HEK293 (cell line): Measurements from ENCODE around the gene NCKAP5.

Experiments used
- CTCF ChIA-PET: fragments of 350-600 bp; formaldehyde crosslinking; extraction: SDS; loops from one replicate; lab custom pipeline; 2021; ENCODE audit warnings: antibody characterized with exemption; lab: Yijun Ruan, JAX
- POLR2A ChIA-PET: fragments of 300-600 bp; formaldehyde crosslinking; extraction: SDS; loops from one replicate; lab custom pipeline; 2020; ENCODE audit warnings: antibody characterized with exemption, inconsistent platforms; lab: Yijun Ruan, JAX
- H3K27ac ChIP-seq: fragments of 200-500 bp; sonication (Bioruptor generic); 2 replicates; pipeline ENCODE4 v1.5.1; 2014; ENCODE audit warnings: low read depth, low read length, control low read depth, inconsistent platforms; ENCODE audit errors: extremely low read depth
- H3K36me3 ChIP-seq, 2 experiments: fragments of 200-500 bp in 1 of 2; sonication (Bioruptor generic) in 1 of 2; 1 replicate in 1 of 2; 2 replicates in 1 of 2; pipeline ENCODE4 v1.5.1; 2014 to 2017; ENCODE audit warnings: inconsistent platforms in 2 of 2, low read length in 2 of 2; ENCODE audit not compliant: control insufficient read depth in 2 of 2, insufficient read depth in 1 of 2
- H3K4me1 ChIP-seq: fragments of 200-500 bp; sonication (Bioruptor generic); 2 replicates; pipeline ENCODE4 v1.5.1; 2014; ENCODE audit warnings: mild to moderate bottlenecking, low read length, inconsistent platforms; ENCODE audit not compliant: control insufficient read depth, insufficient read depth
- H3K4me3 ChIP-seq: 2 replicates; pipeline ENCODE4 v1.5.1; 2011; ENCODE audit warnings: low read depth, mild to moderate bottlenecking, control low read depth, low read length, moderate library complexity
- H3K9me3 ChIP-seq: fragments of 200-500 bp; sonication (Bioruptor generic); 2 replicates; pipeline ENCODE4 v1.5.1; 2014; ENCODE audit warnings: low read depth, low read length, inconsistent platforms; ENCODE audit not compliant: control insufficient read depth, insufficient read depth
- EGR2 ChIP-seq: fragments of 450-650 bp; formaldehyde crosslinking; IDR thresholded peaks from 2 replicates; pipeline ENCODE4 v1.5.1; 2016; ENCODE audit warnings: low read depth, missing biosample characterization, missing genetic modification characterization
- GFI1B ChIP-seq: fragments of 450-650 bp; formaldehyde crosslinking; IDR thresholded peaks from 2 replicates; pipeline ENCODE4 v1.5.1; 2016; ENCODE audit warnings: missing biosample characterization, missing genetic modification characterization
- KLF9 ChIP-seq: fragments of 450-650 bp; formaldehyde crosslinking; IDR thresholded peaks from 2 replicates; pipeline ENCODE4 v1.5.1; 2016; ENCODE audit warnings: missing biosample characterization, missing genetic modification characterization, low read depth
- SCRT1 ChIP-seq: fragments of 450-650 bp; formaldehyde crosslinking; IDR thresholded peaks from 2 replicates; pipeline ENCODE4 v1.5.1; 2016; ENCODE audit warnings: missing biosample characterization, missing genetic modification characterization, borderline replicate concordance
- ZBTB1 ChIP-seq: fragments of 450-650 bp; formaldehyde crosslinking; IDR thresholded peaks from 2 replicates; pipeline ENCODE4 v1.5.1; 2016; ENCODE audit warnings: missing biosample characterization, missing genetic modification characterization
- ZBTB21 ChIP-seq: fragments of 450-650 bp; formaldehyde crosslinking; IDR thresholded peaks from 2 replicates; pipeline ENCODE4 v1.5.1; 2017; ENCODE audit warnings: missing biosample characterization, missing genetic modification characterization
- ZNF133 ChIP-seq: fragments of 450-650 bp; formaldehyde crosslinking; IDR thresholded peaks from 2 replicates; pipeline ENCODE4 v1.5.1; 2016; ENCODE audit warnings: missing biosample characterization, missing genetic modification characterization
- ZNF214 ChIP-seq: fragments of 450-650 bp; formaldehyde crosslinking; IDR thresholded peaks from 2 replicates; pipeline ENCODE4 v1.5.1; 2017; ENCODE audit warnings: missing biosample characterization, mild to moderate bottlenecking, missing genetic modification characterization, borderline replicate concordance
- ZNF366 ChIP-seq: fragments of 450-650 bp; formaldehyde crosslinking; conservative IDR thresholded peaks from 2 replicates; pipeline ENCODE4 v1.5.1; 2016; ENCODE audit warnings: missing biosample characterization, missing genetic modification characterization
- ZNF501 ChIP-seq: fragments of 450-650 bp; formaldehyde crosslinking; IDR thresholded peaks from 2 replicates; pipeline ENCODE4 v1.5.1; 2016; ENCODE audit warnings: missing biosample characterization, missing genetic modification characterization
- ZNF513 ChIP-seq: fragments of 450-650 bp; IDR thresholded peaks from 2 replicates; pipeline ENCODE4 v1.5.1; 2018; ENCODE audit warnings: missing biosample characterization, missing genetic modification characterization
- ZNF560 ChIP-seq: fragments of 450-650 bp; formaldehyde crosslinking; IDR thresholded peaks from 2 replicates; pipeline ENCODE4 v1.5.1; 2017; ENCODE audit warnings: missing biosample characterization, missing genetic modification characterization, borderline replicate concordance
- ZNF624 ChIP-seq: fragments of 450-650 bp; formaldehyde crosslinking; IDR thresholded peaks from 2 replicates; pipeline ENCODE4 v1.5.1; 2017; ENCODE audit warnings: missing biosample characterization, missing genetic modification characterization
- ZNF626 ChIP-seq: fragments of 450-650 bp; sonication (Bioruptor Pico); formaldehyde crosslinking; IDR thresholded peaks from 2 replicates; pipeline ENCODE4 v1.5.1; 2018; ENCODE audit warnings: missing biosample characterization, missing genetic modification characterization, inconsistent platforms
- ZNF747 ChIP-seq: fragments of 450-650 bp; formaldehyde crosslinking; IDR thresholded peaks from 2 replicates; pipeline ENCODE4 v1.5.1; 2016; ENCODE audit warnings: missing biosample characterization, missing genetic modification characterization
- ZSCAN23 ChIP-seq: fragments of 450-650 bp; formaldehyde crosslinking; IDR thresholded peaks from 2 replicates; pipeline ENCODE4 v1.5.1; 2016; ENCODE audit warnings: missing biosample characterization, missing genetic modification characterization
- TF ChIP-seq, protein P1 (sequence below): fragments of 450-650 bp; formaldehyde crosslinking; IDR thresholded peaks from 2 replicates; pipeline ENCODE4 v1.5.1; 2016; ENCODE audit warnings: missing biosample characterization, missing genetic modification characterization
- TF ChIP-seq, protein P2 (sequence below): fragments of 450-650 bp; formaldehyde crosslinking; IDR thresholded peaks from 2 replicates; pipeline ENCODE4 v1.5.1; 2016; ENCODE audit warnings: missing biosample characterization, missing genetic modification characterization
- TF ChIP-seq, protein P3 (sequence below): fragments of 450-650 bp; formaldehyde crosslinking; IDR thresholded peaks from 2 replicates; pipeline ENCODE4 v1.5.1; 2016; ENCODE audit warnings: missing biosample characterization, missing genetic modification characterization, borderline replicate concordance
- TF ChIP-seq, protein P4 (sequence below): fragments of 450-650 bp; formaldehyde crosslinking; IDR thresholded peaks from 2 replicates; pipeline ENCODE4 v1.5.1; 2017; ENCODE audit warnings: missing biosample characterization, mild to moderate bottlenecking, missing genetic modification characterization, moderate library complexity

NCKAP5 gene

GRCh38 chr2:133061874-133062593 is 506.2 kb downstream of the NCKAP5 start (continued):
- TF ChIP-seq, protein P1, sequence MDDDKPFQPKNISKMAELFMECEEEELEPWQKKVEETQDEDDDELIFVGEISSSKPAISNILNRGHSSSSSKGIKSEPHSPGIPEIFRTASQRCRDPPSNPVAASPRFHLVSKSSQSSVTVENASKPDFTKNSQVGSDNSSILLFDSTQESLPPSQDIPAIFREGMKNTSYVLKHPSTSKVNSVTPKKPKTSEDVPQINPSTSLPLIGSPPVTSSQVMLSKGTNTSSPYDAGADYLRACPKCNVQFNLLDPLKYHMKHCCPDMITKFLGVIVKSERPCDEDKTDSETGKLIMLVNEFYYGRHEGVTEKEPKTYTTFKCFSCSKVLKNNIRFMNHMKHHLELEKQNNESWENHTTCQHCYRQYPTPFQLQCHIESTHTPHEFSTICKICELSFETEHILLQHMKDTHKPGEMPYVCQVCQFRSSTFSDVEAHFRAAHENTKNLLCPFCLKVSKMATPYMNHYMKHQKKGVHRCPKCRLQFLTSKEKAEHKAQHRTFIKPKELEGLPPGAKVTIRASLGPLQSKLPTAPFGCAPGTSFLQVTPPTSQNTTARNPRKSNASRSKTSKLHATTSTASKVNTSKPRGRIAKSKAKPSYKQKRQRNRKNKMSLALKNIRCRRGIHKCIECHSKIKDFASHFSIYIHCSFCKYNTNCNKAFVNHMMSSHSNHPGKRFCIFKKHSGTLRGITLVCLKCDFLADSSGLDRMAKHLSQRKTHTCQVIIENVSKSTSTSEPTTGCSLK (tag by site-specific recombination) = no peak

DNA sequence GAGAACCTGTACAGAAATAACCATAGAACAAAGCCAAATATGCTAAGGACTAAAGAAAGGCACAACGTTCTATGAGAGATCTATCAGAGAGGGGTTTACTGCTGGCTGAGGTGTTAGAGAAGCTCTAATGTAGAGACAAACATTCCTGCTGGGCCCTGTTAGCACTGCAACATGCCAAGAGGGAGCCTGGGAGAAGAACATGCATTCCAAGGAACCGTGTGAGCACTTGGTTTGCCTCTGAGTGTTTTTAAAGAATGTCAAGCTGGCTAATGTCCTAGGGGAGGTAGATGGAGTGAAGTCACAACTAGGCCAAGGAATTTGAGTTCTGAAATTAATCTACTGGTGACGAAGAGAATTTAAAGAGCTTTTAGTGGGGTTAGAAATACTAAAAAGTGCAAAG is 514.0 kb downstream of the NCKAP5 start:
- Histone ChIP-seq H3K9me3 (no peaks in the 10 kb centered on the region), H3K4me1 (no peaks in the 10 kb centered on the region), H3K27ac (no peak overlapping the region), H3K36me3 (no peaks in the 10 kb centered on the region), H3K4me3 (no peak overlapping the region)
- POLR2A ChIA-PET = no interaction called here
- CTCF ChIA-PET = no interaction called here
- TF ChIP-seq, protein P1 (tag by site-specific recombination) = no peak
- TF ChIP-seq ZNF214 (no peak), ZNF366 (tag by site-specific recombination) (no peak), ZNF560 (tag by site-specific recombination) (no peak), ZNF513 (tag by site-specific recombination) (no peak), KLF9 (tag by site-specific recombination) (no peak), ZNF133 (tag by site-specific recombination) (no peak), GFI1B (tag by site-specific recombination) (no peak), EGR2 (tag by site-specific recombination) (no peak), SCRT1 (tag by site-specific recombination) (no peak)
- TF ChIP-seq, protein P2, sequence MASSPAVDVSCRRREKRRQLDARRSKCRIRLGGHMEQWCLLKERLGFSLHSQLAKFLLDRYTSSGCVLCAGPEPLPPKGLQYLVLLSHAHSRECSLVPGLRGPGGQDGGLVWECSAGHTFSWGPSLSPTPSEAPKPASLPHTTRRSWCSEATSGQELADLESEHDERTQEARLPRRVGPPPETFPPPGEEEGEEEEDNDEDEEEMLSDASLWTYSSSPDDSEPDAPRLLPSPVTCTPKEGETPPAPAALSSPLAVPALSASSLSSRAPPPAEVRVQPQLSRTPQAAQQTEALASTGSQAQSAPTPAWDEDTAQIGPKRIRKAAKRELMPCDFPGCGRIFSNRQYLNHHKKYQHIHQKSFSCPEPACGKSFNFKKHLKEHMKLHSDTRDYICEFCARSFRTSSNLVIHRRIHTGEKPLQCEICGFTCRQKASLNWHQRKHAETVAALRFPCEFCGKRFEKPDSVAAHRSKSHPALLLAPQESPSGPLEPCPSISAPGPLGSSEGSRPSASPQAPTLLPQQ = no peak

- H3K9me3 ChIP-seq = no peaks in the 10 kb centered on the region
- H3K4me1 ChIP-seq = no peaks in the 10 kb centered on the region
- no peaks in the 10 kb centered on the region for H3K36me3 ChIP-seq
- ChIA-PET POLR2A (no interaction called here), CTCF (no interaction called here)
- H3K4me3 ChIP-seq = no peak overlapping the region
- H3K27ac ChIP-seq = no peak overlapping the region
- TF ChIP-seq ZBTB1 = no peak
- no peak for TF ChIP-seq ZNF366 (tag by site-specific recombination)
- TF ChIP-seq ZNF501 (tag by site-specific recombination) = no peak
- TF ChIP-seq, protein P3, sequence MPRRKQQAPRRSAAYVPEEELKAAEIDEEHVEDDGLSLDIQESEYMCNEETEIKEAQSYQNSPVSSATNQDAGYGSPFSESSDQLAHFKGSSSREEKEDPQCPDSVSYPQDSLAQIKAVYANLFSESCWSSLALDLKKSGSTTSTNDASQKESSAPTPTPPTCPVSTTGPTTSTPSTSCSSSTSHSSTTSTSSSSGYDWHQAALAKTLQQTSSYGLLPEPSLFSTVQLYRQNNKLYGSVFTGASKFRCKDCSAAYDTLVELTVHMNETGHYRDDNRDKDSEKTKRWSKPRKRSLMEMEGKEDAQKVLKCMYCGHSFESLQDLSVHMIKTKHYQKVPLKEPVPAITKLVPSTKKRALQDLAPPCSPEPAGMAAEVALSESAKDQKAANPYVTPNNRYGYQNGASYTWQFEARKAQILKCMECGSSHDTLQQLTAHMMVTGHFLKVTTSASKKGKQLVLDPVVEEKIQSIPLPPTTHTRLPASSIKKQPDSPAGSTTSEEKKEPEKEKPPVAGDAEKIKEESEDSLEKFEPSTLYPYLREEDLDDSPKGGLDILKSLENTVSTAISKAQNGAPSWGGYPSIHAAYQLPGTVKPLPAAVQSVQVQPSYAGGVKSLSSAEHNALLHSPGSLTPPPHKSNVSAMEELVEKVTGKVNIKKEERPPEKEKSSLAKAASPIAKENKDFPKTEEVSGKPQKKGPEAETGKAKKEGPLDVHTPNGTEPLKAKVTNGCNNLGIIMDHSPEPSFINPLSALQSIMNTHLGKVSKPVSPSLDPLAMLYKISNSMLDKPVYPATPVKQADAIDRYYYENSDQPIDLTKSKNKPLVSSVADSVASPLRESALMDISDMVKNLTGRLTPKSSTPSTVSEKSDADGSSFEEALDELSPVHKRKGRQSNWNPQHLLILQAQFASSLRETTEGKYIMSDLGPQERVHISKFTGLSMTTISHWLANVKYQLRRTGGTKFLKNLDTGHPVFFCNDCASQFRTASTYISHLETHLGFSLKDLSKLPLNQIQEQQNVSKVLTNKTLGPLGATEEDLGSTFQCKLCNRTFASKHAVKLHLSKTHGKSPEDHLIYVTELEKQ (tag by site-specific recombination) = no peak
- no peak for TF ChIP-seq ZNF624
- TF ChIP-seq ZNF626 (tag by site-specific recombination) = no peak
- TF ChIP-seq ZBTB21 = no peak
- TF ChIP-seq, protein P4, sequence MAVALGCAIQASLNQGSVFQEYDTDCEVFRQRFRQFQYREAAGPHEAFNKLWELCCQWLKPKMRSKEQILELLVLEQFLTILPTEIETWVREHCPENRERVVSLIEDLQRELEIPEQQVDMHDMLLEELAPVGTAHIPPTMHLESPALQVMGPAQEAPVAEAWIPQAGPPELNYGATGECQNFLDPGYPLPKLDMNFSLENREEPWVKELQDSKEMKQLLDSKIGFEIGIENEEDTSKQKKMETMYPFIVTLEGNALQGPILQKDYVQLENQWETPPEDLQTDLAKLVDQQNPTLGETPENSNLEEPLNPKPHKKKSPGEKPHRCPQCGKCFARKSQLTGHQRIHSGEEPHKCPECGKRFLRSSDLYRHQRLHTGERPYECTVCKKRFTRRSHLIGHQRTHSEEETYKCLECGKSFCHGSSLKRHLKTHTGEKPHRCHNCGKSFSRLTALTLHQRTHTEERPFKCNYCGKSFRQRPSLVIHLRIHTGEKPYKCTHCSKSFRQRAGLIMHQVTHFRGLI (tag by site-specific recombination) = no peak
- no peak for TF ChIP-seq ZNF747 (tag by site-specific recombination)
- TF ChIP-seq ZSCAN23 (tag by site-specific recombination) = no peak
Measured at GRCh38 chr2:133053541-133053940, 514.7 kb downstream of the NCKAP5 start.
